Natural killer cell (primary cell): ENCODE results near the gene ITGB2. TPM values are rescaled to one million over a fixed set of nuclear protein-coding genes. Genes with fewer than 3 reads are reported as not detected.

Experiments
- ATAC-seq, 3 donors: fragments of 150-1000 bp in 2 of 3; fragments of 200-7000 bp in 1 of 3; cut with Tn5 transposase; 1 replicate in 1 of 3; 2 replicates in 2 of 3; pipeline ENCODE4 v1.10.0; 2021; ENCODE audit warnings: mild to moderate bottlenecking in 2 of 3, moderate library complexity in 2 of 3
- DNase-seq, 2 donors: peaks; one replicate each; pipeline versions ENCODE4 v3.0.0 to v3.0.0-alpha.2; 2013 to 2021; ENCODE audit warnings: mixed read lengths in 1 of 2
- H3K27ac ChIP-seq: one replicate; pipeline ENCODE4 v1.5.1; 2013; ENCODE audit warnings: mild to moderate bottlenecking, low read length
- H3K27me3 ChIP-seq: one replicate; pipeline ENCODE4 v1.6.1; 2013; ENCODE audit warnings: low read length; ENCODE audit not compliant: control insufficient read depth, insufficient read depth
- H3K36me3 ChIP-seq: one replicate; pipeline ENCODE4 v1.6.1; 2013; ENCODE audit warnings: low read length; ENCODE audit not compliant: control insufficient read depth, insufficient read depth
- H3K4me1 ChIP-seq: one replicate; pipeline ENCODE4 v1.6.1; 2013; ENCODE audit warnings: low read length; ENCODE audit not compliant: control insufficient read depth, insufficient read depth
- H3K4me3 ChIP-seq: one replicate; pipeline ENCODE4 v1.5.1; 2013; ENCODE audit warnings: low read length
- H3K9me3 ChIP-seq: one replicate; pipeline ENCODE4 v1.6.1; 2013; ENCODE audit warnings: low read length; ENCODE audit not compliant: control insufficient read depth, insufficient read depth
- H3K27ac Mint-ChIP-seq, 2 donors: one replicate each; pipeline ENCODE4 v1.8.0; 2022; ENCODE audit warnings: mild to moderate bottlenecking in 2 of 2, mixed read lengths in 2 of 2, moderate library complexity in 1 of 2
- H3K27me3 Mint-ChIP-seq, 2 donors: one replicate each; pipeline ENCODE4 v1.8.0; 2022; ENCODE audit warnings: low read depth in 2 of 2, mixed read lengths in 2 of 2
- H3K36me3 Mint-ChIP-seq: one replicate; pipeline ENCODE4 v1.8.0; 2022; ENCODE audit warnings: mixed read lengths
- H3K4me1 Mint-ChIP-seq, 2 donors: one replicate each; pipeline ENCODE4 v1.8.0; 2022; ENCODE audit warnings: mixed read lengths in 2 of 2
- H3K4me3 Mint-ChIP-seq: one replicate; pipeline ENCODE4 v1.8.0; 2022; ENCODE audit warnings: mild to moderate bottlenecking, moderate library complexity, mixed read lengths
- H3K9me3 Mint-ChIP-seq, 2 donors: one replicate each; pipeline ENCODE4 v1.8.0; 2022; ENCODE audit warnings: mixed read lengths in 2 of 2
- WGBS: methylation state at CpG from one replicate; pipeline ENCODE4 v1.1.7; 2013; ENCODE audit warnings: missing lambda C conversion rate; ENCODE audit not compliant: insufficient coverage; 5-methylcytosine and 5-hydroxymethylcytosine counted together
- intact Hi-C: fragments of 100-400 bp; cut with micrococcal nuclease; formaldehyde crosslinking; loops from one replicate; pipeline ENCODE4 v1.14.2; 2022
- total RNA-seq, 4 donors: library from RNA; stranded (reverse); fragments of 120-200 nt in 1 of 4; gene quantifications; one replicate each; pipeline versions ENCODE4 v1.2.3 to v1.2.4, GENCODE V29; 2013 to 2022
- TF ChIP-seq, protein P1 (sequence below): fragments of 200-600 bp; IDR thresholded peaks from one replicate; pipeline ENCODE4 v1.8.0; 2022; ENCODE audit warnings: antibody characterized with exemption

Gene ITGB2
- total RNA-seq, 3 donors from 2014 or later (not counting 1 experiment from before 2014, with no cell fraction given), result 1,223 to 1,393 (median 1,250) TPM

DNA sequence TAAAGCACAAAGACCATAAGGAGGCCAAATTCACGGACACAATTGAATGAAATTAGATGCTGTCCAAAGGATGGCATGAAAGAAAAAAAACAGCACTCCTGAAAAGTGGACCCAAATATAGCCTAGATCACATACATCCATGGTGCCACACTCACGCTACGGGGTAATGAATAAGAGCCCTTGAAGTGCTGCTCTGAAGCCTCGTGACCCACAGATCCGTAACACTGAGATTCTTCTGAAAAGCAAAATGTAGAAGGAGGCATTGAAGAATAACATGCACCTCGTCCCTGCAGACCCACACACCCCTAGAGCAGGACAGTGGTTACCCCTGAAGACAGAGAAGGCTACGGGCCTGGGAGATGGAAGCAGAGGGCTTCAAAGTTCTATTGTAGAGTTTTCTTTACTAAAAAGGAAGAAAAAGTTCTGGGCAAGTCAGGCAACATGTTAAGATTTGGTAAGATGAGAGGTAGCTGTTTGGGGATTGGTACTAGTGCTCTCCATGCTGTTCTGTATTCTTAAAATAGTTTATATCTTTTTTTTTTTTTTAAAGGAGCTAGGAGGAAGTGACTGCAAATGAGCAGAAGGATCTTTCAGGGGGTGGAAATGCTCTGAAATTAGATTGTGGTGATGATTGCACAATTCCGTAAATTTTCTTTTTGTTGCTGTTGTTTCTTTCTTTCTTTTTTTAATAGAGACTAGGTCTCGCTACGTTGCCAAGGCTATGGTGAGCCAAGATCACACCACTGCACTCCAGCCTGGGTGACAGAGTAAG, 4.1 kb upstream of the ITGB2 start:
- peaks cover 81% of the 10 kb centered on the region for H3K4me1 ChIP-seq
- DNase-seq (peak in 1 of 2 donors; percentile 70), ATAC-seq (peak in 2 of 3 donors; percentile 17 to 28)
- no peaks in the 10 kb centered on the region for H3K36me3 ChIP-seq
- peak overlapping the region; percentile 92 to 98 for H3K27ac Mint-ChIP-seq
- TF ChIP-seq, protein P1, sequence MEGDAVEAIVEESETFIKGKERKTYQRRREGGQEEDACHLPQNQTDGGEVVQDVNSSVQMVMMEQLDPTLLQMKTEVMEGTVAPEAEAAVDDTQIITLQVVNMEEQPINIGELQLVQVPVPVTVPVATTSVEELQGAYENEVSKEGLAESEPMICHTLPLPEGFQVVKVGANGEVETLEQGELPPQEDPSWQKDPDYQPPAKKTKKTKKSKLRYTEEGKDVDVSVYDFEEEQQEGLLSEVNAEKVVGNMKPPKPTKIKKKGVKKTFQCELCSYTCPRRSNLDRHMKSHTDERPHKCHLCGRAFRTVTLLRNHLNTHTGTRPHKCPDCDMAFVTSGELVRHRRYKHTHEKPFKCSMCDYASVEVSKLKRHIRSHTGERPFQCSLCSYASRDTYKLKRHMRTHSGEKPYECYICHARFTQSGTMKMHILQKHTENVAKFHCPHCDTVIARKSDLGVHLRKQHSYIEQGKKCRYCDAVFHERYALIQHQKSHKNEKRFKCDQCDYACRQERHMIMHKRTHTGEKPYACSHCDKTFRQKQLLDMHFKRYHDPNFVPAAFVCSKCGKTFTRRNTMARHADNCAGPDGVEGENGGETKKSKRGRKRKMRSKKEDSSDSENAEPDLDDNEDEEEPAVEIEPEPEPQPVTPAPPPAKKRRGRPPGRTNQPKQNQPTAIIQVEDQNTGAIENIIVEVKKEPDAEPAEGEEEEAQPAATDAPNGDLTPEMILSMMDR, result no peak
- peaks cover 83 to 98% of the 10 kb centered on the region in 2 donors for H3K4me1 Mint-ChIP-seq
- intact Hi-C loops, result loop anchor here (5.0 to 10.0 kb wide), 2 partner anchors 153 to 550 kb away; no protein-coding TSS in a partner anchor
- H3K4me3 Mint-ChIP-seq, result peak overlapping the region; percentile 78
- H3K27me3 ChIP-seq, result no peaks in the 10 kb centered on the region
- peak overlapping the region; percentile 74 for H3K27ac ChIP-seq
- no peaks in the 10 kb centered on the region for H3K9me3 Mint-ChIP-seq
- H3K9me3 ChIP-seq, result no peaks in the 10 kb centered on the region
- no peaks in the 10 kb centered on the region for H3K27me3 Mint-ChIP-seq
- H3K36me3 Mint-ChIP-seq, result no peaks in the 10 kb centered on the region
- WGBS, result 51% methylated on average over 9 of the region's 10 CpGs
- no peak overlapping the region for H3K4me3 ChIP-seq

DNA sequence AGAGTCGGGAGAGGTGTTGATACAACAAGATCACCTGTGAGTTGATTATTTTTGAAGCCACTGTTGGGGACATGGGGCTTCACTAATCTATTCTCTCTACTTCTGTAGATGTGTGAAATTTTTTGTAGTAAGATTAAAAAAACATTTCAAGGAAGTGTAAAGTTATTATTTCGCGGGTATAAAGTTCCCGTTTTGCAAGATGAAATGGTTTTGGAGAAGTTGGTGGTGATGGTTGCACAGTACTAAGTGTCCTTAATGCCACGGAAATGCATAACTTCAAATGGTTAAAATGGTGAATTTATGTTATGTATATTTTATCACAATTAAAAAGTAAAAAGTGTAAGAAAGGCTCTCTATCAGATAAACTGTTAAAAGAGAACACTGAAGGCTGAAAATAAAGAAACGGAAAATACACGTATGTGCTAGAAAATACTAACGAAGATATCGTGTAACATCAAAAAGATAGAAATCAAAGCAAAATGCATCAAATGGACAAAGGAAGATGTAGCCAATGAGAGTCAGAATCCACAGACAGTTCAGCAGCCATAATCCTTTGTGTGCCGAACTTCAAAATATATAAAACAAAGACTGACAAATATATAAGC, 2.9 kb upstream of the ITGB2 start:
- no peak for ATAC-seq
- peaks cover 74 to 96% of the 10 kb centered on the region in 2 donors for H3K4me1 Mint-ChIP-seq
- TF ChIP-seq, protein P1, result no peak

DNA sequence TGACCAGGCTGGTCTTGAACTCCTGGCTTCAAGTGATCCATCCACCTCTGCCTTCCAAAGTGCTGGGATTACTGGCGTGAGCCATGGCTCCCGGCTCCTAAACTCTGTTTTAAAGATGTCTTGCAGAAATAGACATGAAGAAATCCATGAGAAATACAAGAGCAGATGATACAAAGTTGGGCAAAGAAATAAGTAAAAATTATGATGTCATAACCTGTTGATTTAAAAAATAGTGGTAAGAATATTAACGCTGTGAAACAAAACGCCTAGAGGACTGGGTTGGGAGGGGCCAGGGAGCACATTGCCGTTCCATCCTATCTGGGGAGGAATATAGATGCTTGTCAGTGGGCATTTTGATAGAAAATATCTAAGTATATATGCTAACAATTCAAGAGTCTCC, 1.2 kb upstream of the ITGB2 start:
- peak overlapping the region; percentile 92 to 98 for H3K27ac Mint-ChIP-seq
- no peaks in the 10 kb centered on the region for H3K27me3 ChIP-seq
- no peak overlapping the region for H3K4me3 ChIP-seq
- no peaks in the 10 kb centered on the region for H3K9me3 Mint-ChIP-seq
- H3K27me3 Mint-ChIP-seq, result no peaks in the 10 kb centered on the region
- TF ChIP-seq, protein P1, result no peak
- DNase-seq (no peak), ATAC-seq (no peak)
- peaks cover 78% of the 10 kb centered on the region for H3K4me1 ChIP-seq
- H3K36me3 Mint-ChIP-seq, result no peaks in the 10 kb centered on the region
- intact Hi-C loops, result loop anchor here (10.0 kb wide), 1 partner anchor 547 kb away; no protein-coding TSS in a partner anchor
- H3K4me1 Mint-ChIP-seq, result peaks cover 77 to 96% of the 10 kb centered on the region in 2 donors
- H3K36me3 ChIP-seq, result peaks cover 19% of the 10 kb centered on the region
- peak overlapping the region; percentile 45 for H3K4me3 Mint-ChIP-seq
- 86% methylated on average over 5 of the region's 5 CpGs for WGBS
- peak overlapping the region; percentile 33 for H3K27ac ChIP-seq
- no peaks in the 10 kb centered on the region for H3K9me3 ChIP-seq

More for the DNA sequence above, 2.9 kb upstream of the ITGB2 start:
- H3K27me3 Mint-ChIP-seq, result no peaks in the 10 kb centered on the region
- peak overlapping the region; percentile 25 for H3K4me3 Mint-ChIP-seq
- peak overlapping the region; percentile 92 to 98 for H3K27ac Mint-ChIP-seq
- Histone ChIP-seq H3K36me3 (peaks cover 3% of the 10 kb centered on the region), H3K4me3 (no peak overlapping the region), H3K27me3 (no peaks in the 10 kb centered on the region), H3K27ac (no peak overlapping the region), H3K4me1 (peaks cover 78% of the 10 kb centered on the region), H3K9me3 (no peaks in the 10 kb centered on the region)
- intact Hi-C loops, result loop anchor here (10.0 kb wide), 1 partner anchor 549 kb away; no protein-coding TSS in a partner anchor
- no peak for DNase-seq
- 45% methylated on average over 9 of the region's 10 CpGs for WGBS
- H3K36me3 Mint-ChIP-seq, result no peaks in the 10 kb centered on the region
- H3K9me3 Mint-ChIP-seq, result no peaks in the 10 kb centered on the region
